Bronchial epithelial cell (primary cell): ENCODE measurements around the gene TMEM11. TPM values are rescaled to one million over a fixed set of nuclear protein-coding genes. Genes with fewer than 3 reads are reported as not detected.

Source experiments
- DNase-seq: peaks from one replicate; pipeline ENCODE4 v3.0.0-alpha.2; 2010; ENCODE audit warnings: low read depth
- FAIRE-seq: peaks from 2 replicates; lab custom pipeline; 2011; peaks lifted over from hg19 to GRCh38; lab: Jason Lieb, UNC
- H3K27me3 ChIP-seq: 2 replicates; pipeline ENCODE4 v1.5.1; 2011; ENCODE audit warnings: low read length; ENCODE audit not compliant: control insufficient read depth, insufficient read depth
- H3K36me3 ChIP-seq: 2 replicates; pipeline ENCODE4 v1.5.1; 2011; ENCODE audit warnings: low read length; ENCODE audit not compliant: control insufficient read depth, insufficient read depth
- H3K4me3 ChIP-seq: 2 replicates; pipeline ENCODE4 v1.5.1; 2011; ENCODE audit warnings: mild to moderate bottlenecking, low read depth, low read length, control low read depth
- CTCF ChIP-seq: IDR thresholded peaks from 2 replicates; pipeline ENCODE4 v1.5.1; 2011; ENCODE audit warnings: mild to moderate bottlenecking, moderate library complexity, low read length, control low read depth, inconsistent platforms; ENCODE audit not compliant: insufficient read depth, severe bottlenecking
- total RNA-seq: library from RNA; depleted of rRNA; stranded (reverse); fragments of >200 nt; gene quantifications from 2 replicates; pipeline ENCODE4 v1.2.1, GENCODE V29; 2014

Gene TMEM11
- total RNA-seq, 1 donor from 2014 or later = 15.8 TPM

- FAIRE-seq (no peak), DNase-seq (no peak)
- no peak for TF ChIP-seq CTCF
- Histone ChIP-seq H3K36me3 (peaks cover 3% of the 10 kb centered on the region), H3K4me3 (no peak overlapping the region), H3K27me3 (no peaks in the 10 kb centered on the region)
These were observed 42.5 kb downstream of the TMEM11 start for GRCh38 chr17:21171309-21171922.

GRCh38 chr17:21170809-21171208, 43.2 kb downstream of the TMEM11 start:
- TF ChIP-seq CTCF = no peak
- FAIRE-seq (no peak), DNase-seq (no peak)
- Histone ChIP-seq H3K4me3 (no peak overlapping the region), H3K27me3 (no peaks in the 10 kb centered on the region), H3K36me3 (peaks cover 3% of the 10 kb centered on the region)

GRCh38 chr17:21169496-21169895, 44.5 kb downstream of the TMEM11 start:
- Histone ChIP-seq H3K27me3 (no peaks in the 10 kb centered on the region), H3K4me3 (no peak overlapping the region), H3K36me3 (peaks cover 2% of the 10 kb centered on the region)
- no peak for FAIRE-seq
- DNase-seq = no peak
- no peak for TF ChIP-seq CTCF

GRCh38 chr17:21168555-21168865, 45.5 kb downstream of the TMEM11 start:
- Histone ChIP-seq H3K27me3 (no peaks in the 10 kb centered on the region), H3K36me3 (peaks cover 2% of the 10 kb centered on the region), H3K4me3 (no peak overlapping the region)
- FAIRE-seq (no peak), DNase-seq (no peak)
- no peak for TF ChIP-seq CTCF

GRCh38 chr17:21167303-21167702, 46.7 kb downstream of the TMEM11 start:
- peaks cover 2% of the 10 kb centered on the region for H3K36me3 ChIP-seq
- FAIRE-seq = no peak
- no peaks in the 10 kb centered on the region for H3K27me3 ChIP-seq
- H3K4me3 ChIP-seq = no peak overlapping the region
- DNase-seq = peak; percentile 5
- no peak for TF ChIP-seq CTCF

- no peak overlapping the region for H3K4me3 ChIP-seq
- no peak for FAIRE-seq
- DNase-seq = no peak
- no peaks in the 10 kb centered on the region for H3K36me3 ChIP-seq
- no peak for TF ChIP-seq CTCF
- no peaks in the 10 kb centered on the region for H3K27me3 ChIP-seq
These were observed 47.3 kb downstream of the TMEM11 start for GRCh38 chr17:21166595-21167210.
